ENCODE measurements around the gene WAS.
"Not testable (repeated sequence)": the region's sequence is repeated elsewhere in the genome, so short reads cannot be mapped to it uniquely, and the experiment has no call there.

The WAS gene

DNA sequence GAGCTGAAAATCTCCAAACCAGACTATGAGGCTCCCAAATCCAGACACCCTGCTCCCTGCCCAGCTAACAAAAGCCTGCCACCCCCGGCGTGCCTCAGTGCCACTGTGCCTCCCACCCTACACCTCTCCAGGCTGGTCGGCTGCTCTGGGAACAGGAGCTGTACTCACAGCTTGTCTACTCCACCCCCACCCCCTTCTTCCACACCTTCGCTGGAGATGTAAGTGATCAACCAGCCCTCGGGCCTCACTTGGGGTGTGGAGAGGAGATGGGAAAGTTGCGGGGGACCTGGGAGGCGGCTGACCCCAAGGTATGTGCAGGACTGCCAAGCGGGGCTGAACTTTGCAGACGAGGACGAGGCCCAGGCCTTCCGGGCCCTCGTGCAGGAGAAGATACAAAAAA, 1.8 kb downstream of the WAS start:
- no peak for DNase-seq (ENCODE audit: low spot score)

DNA sequence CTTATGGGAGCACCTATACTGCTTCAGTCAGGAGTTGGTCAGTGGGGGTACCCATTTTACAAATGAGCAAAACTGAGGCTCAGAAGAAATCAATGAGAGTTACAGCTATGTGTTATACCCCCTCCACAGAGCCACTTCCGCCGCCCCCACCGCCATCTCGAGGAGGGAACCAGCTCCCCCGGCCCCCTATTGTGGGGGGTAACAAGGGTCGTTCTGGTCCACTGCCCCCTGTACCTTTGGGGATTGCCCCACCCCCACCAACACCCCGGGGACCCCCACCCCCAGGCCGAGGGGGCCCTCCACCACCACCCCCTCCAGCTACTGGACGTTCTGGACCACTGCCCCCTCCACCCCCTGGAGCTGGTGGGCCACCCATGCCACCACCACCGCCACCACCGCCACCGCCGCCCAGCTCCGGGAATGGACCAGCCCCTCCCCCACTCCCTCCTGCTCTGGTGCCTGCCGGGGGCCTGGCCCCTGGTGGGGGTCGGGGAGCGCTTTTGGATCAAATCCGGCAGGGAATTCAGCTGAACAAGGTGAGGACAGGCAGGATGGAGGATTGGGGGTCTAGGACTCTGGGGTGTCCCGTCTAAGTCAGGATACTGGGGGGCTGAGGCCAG, 5.0 kb downstream of the WAS start:
- DNase-seq (ENCODE audit: low spot score) = no peak

DNA sequence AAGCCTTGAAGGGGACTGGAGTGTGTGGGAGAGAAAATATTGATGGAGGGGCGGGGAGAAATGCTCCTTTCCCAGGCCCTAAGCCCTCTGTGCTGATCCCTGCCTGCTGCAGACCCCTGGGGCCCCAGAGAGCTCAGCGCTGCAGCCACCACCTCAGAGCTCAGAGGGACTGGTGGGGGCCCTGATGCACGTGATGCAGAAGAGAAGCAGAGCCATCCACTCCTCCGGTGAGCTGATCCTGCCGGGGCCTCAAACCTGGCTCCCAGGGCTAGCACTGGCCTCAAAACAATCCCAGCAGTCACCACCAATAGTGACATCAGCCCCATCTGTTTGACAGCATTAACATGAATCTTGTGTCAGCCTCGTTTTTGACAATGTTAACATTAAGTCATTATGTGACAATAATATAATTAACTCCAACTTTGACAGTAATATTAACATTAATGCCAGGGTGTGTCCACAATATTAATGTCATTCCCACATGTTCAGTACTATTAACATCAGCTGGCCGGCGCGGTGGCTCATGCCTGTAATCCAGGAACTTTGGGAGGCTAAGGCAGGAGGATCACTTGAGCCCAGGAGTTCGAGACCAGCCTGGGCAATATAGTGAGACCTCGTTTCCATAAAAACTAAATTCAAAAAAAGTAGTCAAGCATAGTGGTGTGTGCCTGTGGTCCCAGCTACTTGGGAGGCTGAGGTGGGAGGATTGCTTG, 5.8 kb downstream of the WAS start:
- no peak for DNase-seq (ENCODE audit: low spot score)

GRCh38 chrX:48691746-48692145, 8.1 kb downstream of the WAS start:
- not testable (repeated sequence) for DNase-seq (ENCODE audit: low spot score)

DNA sequence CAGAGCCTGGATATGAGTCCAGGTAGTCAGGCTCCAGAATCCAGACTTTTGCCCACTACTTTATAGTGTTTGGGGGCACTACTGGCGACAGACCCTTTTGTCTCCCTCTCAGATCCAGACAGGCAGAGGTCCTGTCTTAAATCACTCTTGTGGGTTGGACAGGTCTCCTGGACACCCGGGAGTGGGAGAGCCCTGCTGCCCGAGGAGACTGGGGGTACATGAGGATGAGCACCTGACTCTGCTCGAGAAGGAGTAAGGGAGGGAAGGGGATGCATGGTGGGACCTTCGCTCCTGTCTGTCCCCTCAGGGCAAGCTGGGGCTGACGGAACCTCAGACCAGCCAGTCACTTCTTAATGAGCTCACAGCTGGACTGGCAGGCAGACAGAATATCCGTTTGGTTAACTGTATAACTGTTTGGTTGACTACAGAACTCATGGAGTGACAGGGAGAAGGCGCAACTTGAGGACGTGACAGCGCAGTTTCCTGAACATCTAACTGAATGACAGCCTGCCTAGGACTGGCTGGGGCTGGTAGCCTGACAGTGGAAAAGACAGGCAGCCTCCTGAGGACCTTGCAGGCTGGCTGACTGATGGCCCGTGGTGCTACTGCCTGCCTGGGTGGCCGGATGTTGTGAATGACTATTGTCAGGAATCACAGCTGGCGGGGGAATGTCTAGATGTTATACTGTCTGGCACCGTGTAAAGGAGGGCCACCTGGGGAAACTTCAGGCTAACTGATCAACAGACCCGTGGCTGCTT, 11.4 kb downstream of the WAS start:
- DNase-seq (ENCODE audit: low spot score) = no peak

GRCh38 chrX:48695534-48695896, 11.9 kb downstream of the WAS start:
- DNase-seq (ENCODE audit: low spot score) = no peak

DNA sequence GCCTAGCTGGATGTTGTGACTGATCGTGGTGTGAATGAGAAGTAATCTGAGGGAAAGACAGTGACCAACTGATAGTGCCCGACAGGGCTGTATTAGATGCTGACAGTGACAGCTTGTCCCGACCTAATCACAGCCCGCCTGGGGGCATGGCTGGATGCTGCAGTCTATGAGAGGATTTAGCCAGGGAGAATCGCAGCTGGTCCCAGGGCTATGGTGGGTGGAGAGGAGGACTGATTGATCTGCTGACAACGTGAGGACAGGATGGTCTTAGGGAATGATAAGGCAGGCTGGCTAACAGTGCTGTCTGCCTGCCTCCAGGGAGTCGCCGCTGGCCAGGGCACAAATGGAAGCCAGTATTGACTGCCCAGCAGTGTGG, 12.3 kb downstream of the WAS start:
- DNase-seq (ENCODE audit: low spot score) = no peak

DNA sequence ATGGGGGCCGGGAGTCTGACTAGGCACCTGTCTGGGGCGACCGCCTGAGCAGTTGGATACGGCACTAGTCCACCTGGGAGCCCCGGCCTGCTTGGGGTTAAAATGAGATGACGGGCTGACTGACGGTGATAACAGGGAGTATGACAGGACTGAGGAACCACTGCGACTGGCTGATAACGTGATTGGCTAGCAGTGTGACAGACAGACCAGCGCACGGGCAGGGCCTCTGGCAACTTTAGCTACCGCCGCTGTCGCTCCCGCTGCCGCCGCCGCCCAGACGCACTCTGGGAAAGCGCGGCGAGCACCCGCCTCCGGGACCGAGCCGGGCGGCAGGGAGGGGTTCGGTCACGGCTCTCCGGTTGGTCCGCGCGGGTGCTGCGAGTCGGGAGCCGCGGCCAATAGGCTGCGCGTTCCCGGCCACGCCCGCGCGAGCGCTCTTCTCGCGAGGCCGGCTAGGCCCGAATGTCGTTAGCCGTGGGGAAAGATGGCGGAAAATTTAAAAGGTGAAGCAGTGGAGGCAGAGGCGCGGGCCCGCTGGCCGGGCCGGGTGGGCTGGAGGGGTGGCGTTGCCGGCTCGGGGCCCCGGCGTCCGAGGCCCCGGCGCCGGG, 12.8 kb downstream of the WAS start, which contains the start of gene SUV39H1:
TSS of gene SUV39H1 (plus strand) at position 434 of the 608 bp plus-strand sequence. CDS start at position 485, 51 bp downstream.
- peak; percentile 85 for DNase-seq (ENCODE audit: low spot score)

GRCh38 chrX:48696909-48697727, 13.5 kb downstream of the WAS start:
- no peak for DNase-seq (ENCODE audit: low spot score)

- no peak for DNase-seq (ENCODE audit: low spot score)
These were observed 14.7 kb downstream of the WAS start for GRCh38 chrX:48698306-48698705.

GRCh38 chrX:48700246-48700645, 16.6 kb downstream of the WAS start:
- no peak for DNase-seq (ENCODE audit: low spot score)

DNA sequence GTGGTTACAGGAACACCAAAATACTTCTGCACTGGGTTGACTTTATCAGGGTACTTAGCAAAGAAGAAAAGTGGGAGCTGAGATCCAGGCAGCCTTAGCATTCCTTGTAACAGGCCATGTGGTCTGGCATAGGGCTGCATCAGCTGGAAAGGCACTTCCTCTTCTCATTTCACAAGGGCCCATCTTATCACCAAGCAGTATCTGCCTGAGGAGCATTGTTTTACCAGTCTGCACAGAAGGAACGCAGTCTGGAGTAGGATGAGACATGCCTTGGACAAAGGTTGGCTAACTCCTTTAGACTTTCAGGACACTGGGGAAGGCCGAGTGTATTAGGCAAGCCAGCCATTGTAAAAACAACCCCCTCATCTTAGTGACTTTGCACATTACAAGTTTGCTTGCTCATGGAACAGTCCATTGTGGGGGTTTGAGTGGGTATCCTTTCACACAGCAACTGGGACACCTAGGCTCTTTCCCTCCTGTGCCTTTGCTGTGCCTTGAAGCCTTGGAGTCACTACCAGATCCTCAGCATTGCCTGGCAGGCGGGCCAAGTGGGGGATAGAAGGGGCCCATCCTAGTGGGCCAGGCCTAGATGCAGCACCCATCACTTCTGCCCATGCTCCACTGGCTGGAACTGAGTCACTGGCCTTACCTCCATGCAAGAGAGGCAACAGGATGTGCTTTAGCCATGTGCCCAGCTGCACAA, 17.5 kb downstream of the WAS start:
- DNase-seq (ENCODE audit: low spot score) = no peak

GRCh38 chrX:48702032-48702431, 18.4 kb downstream of the WAS start:
- DNase-seq (ENCODE audit: low spot score) = no peak

DNA sequence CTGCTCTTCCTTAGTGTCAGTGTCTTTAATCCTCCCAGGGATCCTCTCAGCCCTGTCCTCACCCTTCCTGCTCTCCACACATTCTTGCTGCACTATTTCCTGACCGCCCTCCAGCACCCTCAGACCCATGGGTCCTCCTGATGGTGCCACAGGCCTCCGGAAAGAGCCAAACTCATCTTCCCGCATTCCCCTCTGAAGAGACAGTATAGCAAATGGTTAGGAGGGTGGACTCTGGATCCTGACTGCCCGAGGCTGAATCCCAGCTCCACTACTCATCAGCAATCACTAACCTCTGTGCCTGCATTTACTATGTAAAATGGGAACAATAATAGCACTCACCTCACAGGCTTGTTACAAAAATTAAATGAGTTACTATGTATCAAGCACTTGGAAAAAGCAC, 19.1 kb downstream of the WAS start:
- DNase-seq (ENCODE audit: low spot score) = no peak

- DNase-seq (ENCODE audit: low spot score) = no peak
These were observed 19.6 kb downstream of the WAS start for GRCh38 chrX:48703228-48703627.

GRCh38 chrX:48703642-48704481, 20.3 kb downstream of the WAS start:
- no peak for DNase-seq (ENCODE audit: low spot score)

GRCh38 chrX:48705871-48706270, 22.3 kb downstream of the WAS start:
- DNase-seq (ENCODE audit: low spot score) = no peak

DNA sequence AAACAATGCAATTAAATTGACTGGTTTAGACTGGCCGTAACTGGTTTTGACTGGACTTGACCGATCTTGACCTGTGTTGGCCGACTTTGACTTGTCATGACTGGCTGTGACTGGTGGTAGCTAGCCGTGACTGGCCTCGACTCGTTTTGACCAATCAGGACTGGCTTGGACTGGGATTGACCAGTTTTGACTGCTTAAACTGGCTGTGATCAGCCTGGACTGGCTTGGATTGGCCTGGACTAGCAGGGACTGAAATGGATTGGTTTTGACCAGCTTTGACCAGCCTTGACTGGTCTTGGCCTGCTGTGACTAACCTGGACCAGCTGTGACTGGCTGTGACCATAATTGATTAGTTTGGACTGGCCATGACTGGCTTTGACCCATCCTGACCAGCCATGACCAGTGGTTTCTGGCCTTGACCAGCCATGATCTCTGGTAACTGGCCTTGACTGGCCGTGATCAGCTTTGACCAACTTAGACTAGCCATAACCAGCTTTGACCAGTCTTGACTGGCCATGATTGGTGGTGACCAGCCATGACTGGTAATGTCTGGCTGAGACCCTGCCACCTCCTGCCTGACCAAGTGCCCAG, 26.0 kb downstream of the WAS start:
- no peak for DNase-seq (ENCODE audit: low spot score)

- DNase-seq (ENCODE audit: low spot score) = no peak
These were observed 27.7 kb downstream of the WAS start for GRCh38 chrX:48711162-48711928.
